HG03064 (cell line): ENCODE results near the gene DPPA3.
"Not testable (repeated sequence)": the region's sequence is repeated elsewhere in the genome, so short reads cannot be mapped to it uniquely, and the experiment has no call there.

Experiments used
- ATAC-seq: cut with Tn5 transposase; IDR thresholded peaks from one replicate; pipeline ENCODE4 v1.9.1; 2021; ENCODE audit warnings: low read depth; ENCODE audit not compliant: unreplicated experiment

The DPPA3 gene

GRCh38 chr12:7729746-7730145, 18.5 kb downstream of the DPPA3 start:
- ATAC-seq: no peak

- ATAC-seq: not testable (repeated sequence)
These were observed 19.8 kb downstream of the DPPA3 start for GRCh38 chr12:7730984-7731383.

- ATAC-seq: no peak
These were observed 20.3 kb downstream of the DPPA3 start for GRCh38 chr12:7731486-7731885.

GRCh38 chr12:7732993-7733392, 21.8 kb downstream of the DPPA3 start:
- ATAC-seq: no peak

- no peak for ATAC-seq
These were observed 36.0 kb downstream of the DPPA3 start, which contains the start of gene CLEC4C for GRCh38 chr12:7747246-7747645. Gene CLEC4C, minus strand, starts transcription at chr12:7747375. Its CDS starts 27 bp downstream, at chr12:7747348.

- no peak for ATAC-seq
These were observed 37.6 kb downstream of the DPPA3 start for GRCh38 chr12:7748852-7749251.

DNA sequence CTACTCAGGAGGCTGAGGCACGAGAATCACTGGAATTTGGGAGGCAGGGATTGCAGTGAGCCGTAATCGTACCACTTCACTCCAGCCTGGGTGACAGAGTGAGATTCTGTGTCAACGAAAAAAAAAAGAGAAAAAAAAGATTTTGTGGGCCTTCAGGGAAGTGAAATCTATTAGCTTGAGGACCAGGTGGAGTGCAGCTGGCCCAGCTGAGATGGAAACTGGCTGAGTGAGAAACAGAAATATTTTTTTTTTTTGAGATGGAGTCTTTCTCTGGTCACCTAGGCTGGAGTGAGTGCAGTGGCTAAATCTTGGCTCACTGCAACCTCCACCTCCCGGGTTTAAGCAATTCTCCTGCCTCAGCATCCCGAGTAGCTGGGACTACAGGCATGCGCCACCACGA, 38.2 kb downstream of the DPPA3 start:
- no peak for ATAC-seq

GRCh38 chr12:7750350-7750749, 39.1 kb downstream of the DPPA3 start:
- ATAC-seq: no peak

GRCh38 chr12:7751394-7751793, 40.2 kb downstream of the DPPA3 start:
- ATAC-seq: no peak

DNA sequence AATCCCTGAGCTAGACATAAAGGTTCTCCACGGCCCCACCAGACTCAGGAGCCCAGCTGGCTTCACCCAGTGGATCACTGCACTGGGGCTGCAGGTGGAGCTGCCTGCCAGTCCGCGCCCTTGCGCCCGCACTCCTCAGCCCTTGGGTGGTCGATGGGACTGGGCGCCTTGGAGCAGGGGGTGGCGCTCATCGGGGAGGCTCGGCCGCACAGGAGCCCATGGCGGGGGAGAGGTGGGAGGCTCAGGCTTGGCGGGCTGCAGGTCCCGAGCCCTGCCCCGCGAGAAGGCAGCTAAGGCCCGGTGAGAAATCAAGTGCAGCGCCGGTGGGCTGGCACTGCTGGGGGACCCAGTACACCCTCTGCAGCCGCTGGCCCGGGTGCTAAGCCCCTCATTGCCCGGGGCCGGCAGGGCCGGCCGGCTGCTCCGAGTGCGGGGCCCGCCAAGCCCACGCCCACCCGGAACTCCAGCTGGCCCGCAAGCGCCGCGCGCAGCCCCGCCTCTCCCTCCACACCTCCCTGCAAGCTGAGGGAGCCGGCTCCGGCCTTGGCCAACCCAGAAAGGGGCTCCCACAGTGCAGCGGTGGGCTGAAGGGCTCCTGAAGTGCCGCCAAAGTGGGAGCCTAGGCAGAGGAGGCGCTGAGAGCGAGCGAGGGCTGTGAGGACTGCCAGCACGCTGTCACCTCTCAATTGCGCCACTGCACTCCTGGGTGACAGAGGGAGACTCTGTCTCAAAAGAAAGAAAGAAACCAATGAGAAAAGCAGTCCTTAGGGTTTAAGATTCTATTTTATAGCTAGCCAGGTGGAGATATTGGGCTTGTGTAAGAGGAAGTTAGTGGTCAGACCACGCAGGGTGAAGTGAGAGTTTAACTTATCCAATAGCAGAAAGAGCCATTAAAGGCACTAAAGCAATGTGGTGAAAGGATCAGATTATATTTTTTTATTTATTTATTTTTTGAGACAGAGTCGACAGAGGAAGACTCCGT, 41.0 kb downstream of the DPPA3 start:
- ATAC-seq: not testable (repeated sequence)

GRCh38 chr12:7755668-7756067, 44.4 kb downstream of the DPPA3 start:
- ATAC-seq: not testable (repeated sequence)

- ATAC-seq: no peak
These were observed 45.8 kb downstream of the DPPA3 start for GRCh38 chr12:7756993-7757392.

GRCh38 chr12:7758766-7759140, 47.5 kb downstream of the DPPA3 start:
- ATAC-seq: no peak
